H1 (cell line): ENCODE measurements around the gene ACP2. TPM values are rescaled to one million over a fixed set of nuclear protein-coding genes. Genes with fewer than 3 reads are reported as not detected.

ENCODE experiments used
- CTCF ChIA-PET: fragments of 300-600 bp; sonication (Branson Sonifier 250); formaldehyde crosslinking; loops from one replicate; lab custom pipeline; 2021; ENCODE audit not compliant: partially characterized antibody; lab: Charles Lee
- POLR2A ChIA-PET: fragments of 300-600 bp; sonication (Branson Sonifier 250); formaldehyde crosslinking; loops from one replicate; lab custom pipeline; 2021; ENCODE audit warnings: inconsistent platforms; ENCODE audit not compliant: partially characterized antibody; lab: Charles Lee
- DNase-seq, 2 experiments: peaks; one replicate each; pipeline versions ENCODE4 v3.0.0 to v3.0.0-alpha.2; 2010 to 2022; ENCODE audit warnings: low spot score in 2 of 2, low read depth in 1 of 2, mixed read lengths in 1 of 2
- FAIRE-seq: peaks from 2 replicates; lab custom pipeline; 2011; peaks lifted over from hg19 to GRCh38; lab: Jason Lieb, UNC
- H2AFZ ChIP-seq: 2 replicates; pipeline ENCODE4 v1.8.1; 2012; ENCODE audit warnings: low read length, inconsistent platforms
- H2AK5ac ChIP-seq: 2 replicates; pipeline ENCODE4 v1.6.1; 2013; ENCODE audit warnings: low read depth, low read length
- H2BK120ac ChIP-seq: replicated peaks from 2 replicates; pipeline ENCODE3; 2013; ENCODE audit warnings: low read depth, low read length, inconsistent platforms
- H2BK12ac ChIP-seq: 2 replicates; pipeline ENCODE4 v1.6.1; 2013; ENCODE audit warnings: low read depth, low read length
- H2BK15ac ChIP-seq: 2 replicates; pipeline ENCODE4 v1.6.1; 2013; ENCODE audit warnings: low read length
- H2BK20ac ChIP-seq: 2 replicates; pipeline ENCODE4 v1.6.1; 2013; ENCODE audit warnings: low read length
- H2BK5ac ChIP-seq: 2 replicates; pipeline ENCODE4 v1.6.1; 2013; ENCODE audit warnings: low read depth, low read length
- H3K14ac ChIP-seq: 2 replicates; pipeline ENCODE4 v1.6.1; 2013; ENCODE audit warnings: inconsistent platforms; ENCODE audit not compliant: insufficient read length
- H3K18ac ChIP-seq: 2 replicates; pipeline ENCODE4 v1.6.1; 2013; ENCODE audit warnings: low read length; ENCODE audit errors: extremely low read depth
- H3K23ac ChIP-seq: 2 replicates; pipeline ENCODE4 v1.6.1; 2013; ENCODE audit warnings: inconsistent platforms; ENCODE audit not compliant: insufficient read length
- H3K23me2 ChIP-seq: 2 replicates; pipeline ENCODE4 v1.6.1; 2013; ENCODE audit warnings: low read depth, low read length
- H3K27ac ChIP-seq: 2 replicates; pipeline ENCODE4 v1.6.1; 2011; ENCODE audit warnings: low read depth, low read length, inconsistent platforms
- H3K27me3 ChIP-seq, 4 experiments: replicated peaks in 1 of 4; 1 replicate in 1 of 4; 2 replicates in 3 of 4; pipeline versions ENCODE4 v1.6.1 to v1.8.1; 2011 to 2013; ENCODE audit warnings: low read length in 3 of 4, mild to moderate bottlenecking in 3 of 4, inconsistent platforms in 2 of 4, mixed read lengths in 2 of 4, moderate library complexity in 1 of 4; ENCODE audit not compliant: control insufficient read depth in 3 of 4, insufficient read depth in 3 of 4; ENCODE audit errors: extremely low read depth in 1 of 4
- H3K36me3 ChIP-seq, 4 experiments: 2 replicates each; pipeline versions ENCODE4 v1.6.1 to v1.8.1; 2011 to 2013; ENCODE audit warnings: mild to moderate bottlenecking in 4 of 4, low read length in 3 of 4, moderate library complexity in 2 of 4, control low read depth in 1 of 4, inconsistent platforms in 1 of 4; ENCODE audit not compliant: insufficient read depth in 4 of 4, control insufficient read depth in 2 of 4
- H3K4ac ChIP-seq: replicated peaks from 2 replicates; pipeline ENCODE3; 2013; ENCODE audit warnings: low read length, low read depth, mixed read lengths, inconsistent platforms; ENCODE audit not compliant: insufficient read length
- H3K4me1 ChIP-seq, 4 experiments: replicated peaks in 1 of 4; 1 replicate in 1 of 4; 2 replicates in 3 of 4; pipeline versions ENCODE4 v1.6.1 to v1.8.1; 2011 to 2013; ENCODE audit warnings: low read length in 3 of 4, inconsistent platforms in 2 of 4, mixed read lengths in 1 of 4; ENCODE audit not compliant: insufficient read depth in 4 of 4, control insufficient read depth in 3 of 4
- H3K4me2 ChIP-seq, 2 experiments: 2 replicates each; pipeline versions ENCODE4 v1.6.1 to v1.8.1; 2011 to 2013; ENCODE audit warnings: low read depth in 2 of 2, low read length in 2 of 2, control low read depth in 1 of 2, inconsistent platforms in 1 of 2, mild to moderate bottlenecking in 1 of 2; ENCODE audit not compliant: insufficient read depth in 1 of 2
- H3K4me3 ChIP-seq, 4 experiments: fragments of 200-600, 300-600 bp in 1 of 4; sonication (generic), shearing (Covaris generic), sonication (Bioruptor Twin) in 1 of 4; 2 replicates each; pipeline versions ENCODE4 v1.5.1 to v1.8.1; 2011 to 2016; ENCODE audit warnings: low read length in 4 of 4, low read depth in 3 of 4, control low read depth in 2 of 4, inconsistent platforms in 2 of 4, mild to moderate bottlenecking in 2 of 4, mixed read lengths in 1 of 4, moderate library complexity in 1 of 4; ENCODE audit not compliant: insufficient read depth in 2 of 4; ENCODE audit errors: extremely low read depth in 1 of 4
- H3K56ac ChIP-seq: replicated peaks from 2 replicates; pipeline ENCODE3; 2013; ENCODE audit warnings: low read depth, mild to moderate bottlenecking, mixed read lengths, low read length, inconsistent platforms; ENCODE audit not compliant: insufficient read length
- H3K79me1 ChIP-seq: 2 replicates; pipeline ENCODE4 v1.6.1; 2013; ENCODE audit warnings: low read depth, low read length, control low read depth
- H3K79me2 ChIP-seq, 2 experiments: 2 replicates each; pipeline versions ENCODE4 v1.6.1 to v1.8.1; 2012 to 2013; ENCODE audit warnings: low read length in 2 of 2, mild to moderate bottlenecking in 2 of 2, inconsistent platforms in 1 of 2; ENCODE audit not compliant: insufficient read depth in 2 of 2, control insufficient read depth in 1 of 2
- H3K9ac ChIP-seq, 4 experiments: replicated peaks in 1 of 4; 1 replicate in 1 of 4; 2 replicates in 3 of 4; pipeline versions ENCODE4 v1.6.1 to v1.8.1; 2011 to 2013; ENCODE audit warnings: low read depth in 3 of 4, low read length in 3 of 4, control low read depth in 2 of 4, mild to moderate bottlenecking in 2 of 4, moderate library complexity in 2 of 4, inconsistent platforms in 1 of 4; ENCODE audit errors: extremely low read depth in 1 of 4
- H3K9me3 ChIP-seq, 2 experiments: 2 replicates each; pipeline versions ENCODE4 v1.6.1 to v1.8.1; 2012 to 2013; ENCODE audit warnings: mild to moderate bottlenecking in 2 of 2, moderate library complexity in 2 of 2, control low read depth in 1 of 2, inconsistent platforms in 1 of 2, low read depth in 1 of 2, low read length in 1 of 2, mixed read lengths in 1 of 2; ENCODE audit not compliant: insufficient read depth in 2 of 2
- H4K20me1 ChIP-seq, 2 experiments: replicated peaks in 1 of 2; 2 replicates each; pipeline versions ENCODE3 to v1.8.1; 2011 to 2013; ENCODE audit warnings: inconsistent platforms in 2 of 2, low read length in 2 of 2, mild to moderate bottlenecking in 1 of 2; ENCODE audit not compliant: insufficient read depth in 2 of 2, control insufficient read depth in 1 of 2
- H4K5ac ChIP-seq: 2 replicates; pipeline ENCODE4 v1.6.1; 2013; ENCODE audit warnings: low read length, low read depth, mixed read lengths, inconsistent platforms; ENCODE audit not compliant: insufficient read length
- H4K8ac ChIP-seq: 2 replicates; pipeline ENCODE4 v1.8.0; 2013; ENCODE audit warnings: mild to moderate bottlenecking, moderate library complexity, low read length, inconsistent platforms; ENCODE audit not compliant: insufficient read depth; ENCODE audit errors: extremely low read depth
- H4K91ac ChIP-seq: replicated peaks from 2 replicates; pipeline ENCODE3; 2013; ENCODE audit warnings: low read length, mixed read lengths, inconsistent platforms; ENCODE audit not compliant: insufficient read length
- ASH2L ChIP-seq: fragments of 200-600, 300-600 bp; sonication (generic); IDR thresholded peaks from one replicate; pipeline ENCODE4 v1.7.1; 2017; ENCODE audit warnings: low read length
- CBX8 ChIP-seq: fragments of 300-800, 300-1000 bp; sonication (generic); IDR thresholded peaks from 2 replicates; pipeline ENCODE4 v1.7.1; 2016; ENCODE audit warnings: low read depth, low read length, borderline replicate concordance
- CTBP2 ChIP-seq: IDR thresholded peaks from 2 replicates; pipeline ENCODE4 v1.7.0; 2011; ENCODE audit warnings: borderline replicate concordance, mild to moderate bottlenecking, moderate library complexity, mixed read lengths, low read length; ENCODE audit not compliant: insufficient read depth, insufficient read length
- JUN ChIP-seq: IDR thresholded peaks from 2 replicates; pipeline ENCODE4 v1.6.1; 2011; ENCODE audit warnings: low read depth, mild to moderate bottlenecking, improper control_type of control experiment, low read length
- MAFK ChIP-seq: IDR thresholded peaks from 2 replicates; pipeline ENCODE4 v1.6.1; 2012; ENCODE audit warnings: low read depth, mild to moderate bottlenecking, improper control_type of control experiment, low read length
- NANOG ChIP-seq: IDR thresholded peaks from 2 replicates; pipeline ENCODE4 v1.6.1; 2011; ENCODE audit warnings: low read length, low read depth, mild to moderate bottlenecking, inconsistent platforms; ENCODE audit not compliant: insufficient read depth, poor library complexity, severe bottlenecking
- RNF2 ChIP-seq: fragments of 200-900, 300-1000 bp; sonication (generic); IDR thresholded peaks from 2 replicates; pipeline ENCODE4 v1.7.1; 2016; ENCODE audit warnings: borderline replicate concordance, low read depth, mild to moderate bottlenecking, antibody characterized with exemption, low read length; ENCODE audit not compliant: poor library complexity, severe bottlenecking; ENCODE audit errors: missing control alignments
- SIRT6 ChIP-seq: IDR thresholded peaks from one replicate; pipeline ENCODE4 v1.7.1; 2012; ENCODE audit warnings: low read length, inconsistent platforms
- SP4 ChIP-seq: IDR thresholded peaks from 2 replicates; pipeline ENCODE4 v1.6.1; 2012; ENCODE audit warnings: low read length, inconsistent platforms
- SRF ChIP-seq: IDR thresholded peaks from 2 replicates; pipeline ENCODE4 v1.6.1; 2011; ENCODE audit warnings: mild to moderate bottlenecking, low read depth, low read length, moderate library complexity
- TBP ChIP-seq: IDR thresholded peaks from 2 replicates; pipeline ENCODE4 v1.6.1; 2011; ENCODE audit warnings: low read depth, low read length, improper control_type of control experiment
- TCF12 ChIP-seq: IDR thresholded peaks from 2 replicates; pipeline ENCODE4 v1.6.1; 2011; ENCODE audit warnings: low read depth, mild to moderate bottlenecking, low read length
- ZNF274 ChIP-seq: IDR thresholded peaks from 2 replicates; pipeline ENCODE4 v1.7.0; 2012; ENCODE audit warnings: low read length, borderline replicate concordance; ENCODE audit errors: extremely low read depth
- WGBS, 2 experiments: shearing (Covaris generic) in 1 of 2; methylation state at CpG; one replicate each; pipeline versions ENCODE4 v1.1.6 to v1.1.7; 2013 to 2015; ENCODE audit warnings: low lambda C conversion rate in 2 of 2, mixed read lengths in 2 of 2, inconsistent platforms in 1 of 2, low coverage in 1 of 2, missing lambda C conversion rate in 1 of 2; ENCODE audit not compliant: insufficient replicate concordance in 2 of 2, insufficient coverage in 1 of 2, insufficient read length in 1 of 2; ENCODE audit errors: extremely low coverage in 1 of 2, missing lambda C conversion rate in 1 of 2; 5-methylcytosine and 5-hydroxymethylcytosine counted together
- polyA plus RNA-seq, 7 experiments: library from polyadenylated mRNA; depleted of rRNA in 3 of 7; stranded (reverse) in 5 of 7; unstranded in 2 of 7; fragments of >200 nt in 5 of 7; fragments of 200-250 nt in 2 of 7; gene quantifications; 1 replicate in 5 of 7; 2 replicates in 1 of 7; 4 replicates in 1 of 7; pipeline versions ENCODE4 v1.2.1 to v1.2.3, GENCODE V29; 2011 to 2013; ENCODE audit warnings: missing spikeins in 2 of 7, mixed read lengths in 2 of 7
- total RNA-seq: library from RNA; stranded (reverse); fragmentation: NEBNext Ultra II Directional; extraction: Animal tissue kit (Norgen Biotek cat#: 25700); gene quantifications from 2 replicates; pipeline ENCODE4 v1.2.1, GENCODE V29; 2021

Gene ACP2
- total and polyA plus RNA-seq, 2 of the 8 experiments (the other 6 are each of a cell fraction or from before 2014, with no cell fraction given): 17.8 to 19.8 TPM

DNA sequence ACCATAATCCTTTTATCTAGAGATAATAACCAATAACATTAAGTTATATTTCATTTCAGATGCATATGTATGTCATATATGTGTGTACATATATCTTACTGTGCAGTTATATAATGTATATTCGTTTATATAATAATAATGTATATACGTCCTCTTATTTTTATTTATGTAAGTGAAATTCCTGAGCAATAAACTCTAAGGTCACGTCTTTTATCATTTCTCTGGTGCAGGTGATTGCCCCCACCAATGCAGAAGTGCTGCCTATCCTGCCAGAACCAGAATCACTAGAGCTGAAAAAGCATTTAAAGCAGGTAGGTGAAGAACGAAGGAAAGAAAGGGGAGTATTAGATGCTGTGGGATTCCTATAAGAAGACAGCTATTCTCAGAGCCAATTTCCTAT is 30.2 kb upstream of the ACP2 start:
- Histone ChIP-seq H3K4me2 (no peak overlapping the region), H3K18ac (no peak overlapping the region)

More for the DNA sequence above, 30.2 kb upstream of the ACP2 start:
- Histone ChIP-seq H3K14ac (no peak overlapping the region), H2AK5ac (no peak overlapping the region), H3K79me2 (peaks cover 0 to 15% of the 10 kb centered on the region in 2 experiments; a peak in 2 of 4 replicates), H2AFZ (no peak overlapping the region), H4K8ac (no peak overlapping the region), H3K9me3 (no peaks in the 10 kb centered on the region), H3K9ac (no peak overlapping the region), H3K4ac (no peak overlapping the region), H2BK15ac (no peak overlapping the region), H3K4me3 (no peak overlapping the region), H4K91ac (no peak overlapping the region), H3K79me1 (peaks cover under 1% of the 10 kb centered on the region; the same call in 1 of the 2 replicates), H3K36me3 (peaks cover 10 to 74% (median 44%) of the 10 kb centered on the region in 4 experiments), H3K27me3 (no peaks in the 10 kb centered on the region; a peak in 1 of 7 replicates), H3K23ac (no peak overlapping the region), H3K27ac (no peak overlapping the region), H3K23me2 (no peaks in the 10 kb centered on the region), H2BK5ac (no peak overlapping the region), H2BK20ac (no peak overlapping the region), H3K56ac (no peak overlapping the region), H2BK12ac (no peak overlapping the region), H4K20me1 (peaks cover 0 to 2% of the 10 kb centered on the region in 2 experiments), H3K4me1 (peaks cover 0 to 3% (median 0%) of the 10 kb centered on the region in 4 experiments; a peak in 1 of 7 replicates), H2BK120ac (no peak overlapping the region), H4K5ac (no peak overlapping the region)
- TF ChIP-seq JUN (no peak), MAFK (no peak), SIRT6 (no peak), CTBP2 (no peak), TBP (no peak), ASH2L (no peak), CBX8 (no peak), RNF2 (no peak), ZNF274 (no peak), SP4 (no peak), SRF (no peak), NANOG (no peak), TCF12 (no peak)
- DNase-seq: no peak
- 90% methylated on average over 4 of the region's 4 CpGs; no CpG with 5 or more reads in 1 of the 2 experiments for WGBS, 2 experiments
- no peak for FAIRE-seq
- POLR2A ChIA-PET: interaction anchor here (1.2 kb wide), 1 partner anchor 9 kb away, joined by 3 read pairs; the partner anchor contains the start of gene MADD
- CTCF ChIA-PET: interaction anchor here (1.3 kb wide), 1 partner anchor 76 kb away, joined by 4 read pairs; no protein-coding TSS in a partner anchor
